AG20443 (cell line): ENCODE results near the gene GNG7.
"Not testable (repeated sequence)": the region's sequence is repeated elsewhere in the genome, so short reads cannot be mapped to it uniquely, and the experiment has no call there.

Experiments
- DNase-seq: peaks from one replicate; pipeline ENCODE4 v3.0.0; 2012; ENCODE audit warnings: low spot score, mixed read lengths

Gene GNG7

GRCh38 chr19:2574971-2575630 is 127.4 kb downstream of the GNG7 start:
- DNase-seq = no peak

GRCh38 chr19:2574478-2574931 is 128.0 kb downstream of the GNG7 start:
- no peak for DNase-seq

- no peak for DNase-seq
These were observed 128.6 kb downstream of the GNG7 start for GRCh38 chr19:2573916-2574315.

GRCh38 chr19:2572152-2572551 is 130.3 kb downstream of the GNG7 start:
- not testable (repeated sequence) for DNase-seq

GRCh38 chr19:2569596-2570465 is 132.7 kb downstream of the GNG7 start:
- DNase-seq = no peak

- DNase-seq = no peak
These were observed 134.5 kb downstream of the GNG7 start for GRCh38 chr19:2567996-2568395.

- no peak for DNase-seq
These were observed 134.9 kb downstream of the GNG7 start for GRCh38 chr19:2567580-2567979.

- DNase-seq = not testable (repeated sequence)
These were observed 138.9 kb downstream of the GNG7 start for GRCh38 chr19:2563546-2563945.

GRCh38 chr19:2561895-2562294 is 140.6 kb downstream of the GNG7 start:
- no peak for DNase-seq

- DNase-seq = no peak
These were observed 141.3 kb downstream of the GNG7 start for GRCh38 chr19:2561221-2561620.

GRCh38 chr19:2560369-2560768 is 142.1 kb downstream of the GNG7 start:
- no peak for DNase-seq

- DNase-seq = no peak
These were observed 144.0 kb downstream of the GNG7 start for GRCh38 chr19:2558543-2558942.

- not testable (repeated sequence) for DNase-seq
These were observed 144.4 kb downstream of the GNG7 start for GRCh38 chr19:2558131-2558530.

GRCh38 chr19:2557093-2557440 is 145.4 kb downstream of the GNG7 start:
- DNase-seq = no peak

- no peak for DNase-seq
These were observed 146.0 kb downstream of the GNG7 start for GRCh38 chr19:2556221-2557092.

GRCh38 chr19:2555422-2556220 is 146.9 kb downstream of the GNG7 start:
- DNase-seq = no peak

- no peak for DNase-seq
These were observed 147.6 kb downstream of the GNG7 start for GRCh38 chr19:2554856-2555255.

- no peak for DNase-seq
These were observed 149.0 kb downstream of the GNG7 start for GRCh38 chr19:2553510-2553909.

- no peak for DNase-seq
These were observed 149.6 kb downstream of the GNG7 start for GRCh38 chr19:2552859-2553258.

GRCh38 chr19:2551864-2552185 is 150.7 kb downstream of the GNG7 start:
- DNase-seq = no peak

- DNase-seq = no peak
These were observed 151.2 kb downstream of the GNG7 start for GRCh38 chr19:2551172-2551863.
